ENCODE measurements around the gene GLS2.

The GLS2 gene

DNA sequence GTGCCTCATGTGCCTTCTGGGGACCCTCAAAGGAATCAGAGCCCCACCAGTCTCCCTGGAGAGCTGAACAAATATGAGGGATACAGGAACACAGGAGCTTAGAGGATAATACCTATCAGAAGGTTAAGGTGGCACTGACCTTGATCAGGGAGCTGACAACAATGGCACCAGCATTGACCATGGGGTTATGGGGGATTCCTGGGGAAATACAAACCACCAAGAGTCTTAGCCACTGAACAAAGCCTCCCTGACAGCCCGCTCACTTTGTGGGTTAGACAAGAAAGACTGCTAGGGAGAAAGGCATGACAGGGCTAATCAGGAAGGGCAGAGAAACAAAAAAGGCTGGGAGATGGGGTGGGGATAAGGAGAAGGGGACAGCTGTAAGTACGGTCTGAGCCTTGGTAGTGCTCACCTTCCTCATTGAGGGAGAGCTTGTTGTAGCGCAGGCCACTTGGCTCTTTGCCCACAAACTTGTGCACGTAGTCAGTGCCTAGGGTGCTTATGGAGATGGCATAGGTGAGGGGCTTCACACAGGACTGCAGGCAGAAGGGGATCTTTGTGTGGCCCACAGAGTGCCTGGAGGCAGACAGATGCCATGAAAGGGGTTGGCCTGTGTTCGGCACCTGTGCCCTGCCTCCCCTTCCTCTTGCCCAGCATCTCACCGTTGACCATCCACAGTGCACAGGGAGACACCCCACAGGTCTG is 10.3 kb downstream of the GLS2 start:
- TF ChIP-seq, protein P1, sequence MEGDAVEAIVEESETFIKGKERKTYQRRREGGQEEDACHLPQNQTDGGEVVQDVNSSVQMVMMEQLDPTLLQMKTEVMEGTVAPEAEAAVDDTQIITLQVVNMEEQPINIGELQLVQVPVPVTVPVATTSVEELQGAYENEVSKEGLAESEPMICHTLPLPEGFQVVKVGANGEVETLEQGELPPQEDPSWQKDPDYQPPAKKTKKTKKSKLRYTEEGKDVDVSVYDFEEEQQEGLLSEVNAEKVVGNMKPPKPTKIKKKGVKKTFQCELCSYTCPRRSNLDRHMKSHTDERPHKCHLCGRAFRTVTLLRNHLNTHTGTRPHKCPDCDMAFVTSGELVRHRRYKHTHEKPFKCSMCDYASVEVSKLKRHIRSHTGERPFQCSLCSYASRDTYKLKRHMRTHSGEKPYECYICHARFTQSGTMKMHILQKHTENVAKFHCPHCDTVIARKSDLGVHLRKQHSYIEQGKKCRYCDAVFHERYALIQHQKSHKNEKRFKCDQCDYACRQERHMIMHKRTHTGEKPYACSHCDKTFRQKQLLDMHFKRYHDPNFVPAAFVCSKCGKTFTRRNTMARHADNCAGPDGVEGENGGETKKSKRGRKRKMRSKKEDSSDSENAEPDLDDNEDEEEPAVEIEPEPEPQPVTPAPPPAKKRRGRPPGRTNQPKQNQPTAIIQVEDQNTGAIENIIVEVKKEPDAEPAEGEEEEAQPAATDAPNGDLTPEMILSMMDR (IDR thresholded peaks at IDR 0.05; ENCODE audit: low read depth, low read length) = no peak
- DNase-seq = no peak
- H3K27ac ChIP-seq = no peak overlapping the region
- H3K4me3 ChIP-seq (ENCODE audit: low read depth, low read length) = no peak overlapping the region
- no peaks in the 10 kb centered on the region for H3K27me3 ChIP-seq (ENCODE audit: insufficient read depth, low read depth, severe bottlenecking)
- no peaks in the 10 kb centered on the region for H3K9me3 ChIP-seq (ENCODE audit: severe bottlenecking)
- H3K36me3 ChIP-seq = peaks cover 13% of the 10 kb centered on the region

DNA sequence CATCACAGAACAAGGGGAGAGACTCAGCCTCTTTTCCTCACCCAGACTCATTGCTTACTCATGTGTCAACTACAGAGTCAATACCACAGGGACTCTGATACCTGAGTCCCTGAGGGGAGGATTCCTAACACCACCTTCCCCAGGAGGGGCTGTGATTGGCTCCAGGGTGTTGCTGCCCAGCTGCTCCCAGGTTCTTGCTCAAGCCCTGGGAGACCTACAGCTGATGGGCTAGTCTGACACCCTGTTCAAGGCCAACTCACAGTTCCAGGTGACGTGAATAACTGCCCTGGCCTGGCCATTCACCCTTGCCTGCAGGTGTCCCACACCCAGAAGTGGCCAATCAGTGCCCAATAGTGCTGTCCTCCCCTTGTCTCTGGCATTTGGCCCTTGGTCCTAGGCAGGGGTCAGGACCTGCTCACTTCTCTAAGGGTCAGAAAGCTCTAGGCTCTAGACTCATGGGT is 11.0 kb downstream of the GLS2 start:
- Histone ChIP-seq H3K27ac (no peak overlapping the region), H3K4me3 (ENCODE audit: low read depth, low read length) (no peak overlapping the region), H3K9me3 (ENCODE audit: severe bottlenecking) (no peaks in the 10 kb centered on the region), H3K27me3 (ENCODE audit: insufficient read depth, low read depth, severe bottlenecking) (no peaks in the 10 kb centered on the region), H3K36me3 (peaks cover 19% of the 10 kb centered on the region)
- TF ChIP-seq, protein P1 (IDR thresholded peaks at IDR 0.05; ENCODE audit: low read depth, low read length) = no peak
- no peak for DNase-seq

DNA sequence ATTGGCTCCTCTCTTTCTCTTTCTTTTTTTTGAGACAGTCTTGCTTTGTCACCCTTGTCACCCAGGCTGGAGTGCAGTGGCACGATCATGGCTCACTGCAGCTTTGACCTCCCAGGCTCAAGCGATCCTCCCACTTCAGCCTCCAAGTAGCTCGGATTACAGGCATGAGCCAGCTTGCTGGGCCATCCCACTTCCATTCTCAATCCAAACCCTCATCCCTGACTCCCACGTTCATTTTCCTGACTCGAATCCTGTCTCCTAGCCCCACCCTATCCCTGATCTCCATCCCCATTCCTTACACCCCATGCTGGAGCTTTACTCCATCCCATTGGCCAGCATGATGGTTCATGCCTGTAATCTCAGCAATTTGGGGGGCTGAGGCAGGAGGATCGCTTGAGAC is 11.8 kb downstream of the GLS2 start:
- H3K27me3 ChIP-seq (ENCODE audit: insufficient read depth, low read depth, severe bottlenecking) = no peaks in the 10 kb centered on the region
- H3K27ac ChIP-seq = no peak overlapping the region
- no peaks in the 10 kb centered on the region for H3K9me3 ChIP-seq (ENCODE audit: severe bottlenecking)
- no peak overlapping the region for H3K4me3 ChIP-seq (ENCODE audit: low read depth, low read length)
- TF ChIP-seq, protein P1 (IDR thresholded peaks at IDR 0.05; ENCODE audit: low read depth, low read length) = no peak
- DNase-seq = no peak
- peaks cover 23% of the 10 kb centered on the region for H3K36me3 ChIP-seq

DNA sequence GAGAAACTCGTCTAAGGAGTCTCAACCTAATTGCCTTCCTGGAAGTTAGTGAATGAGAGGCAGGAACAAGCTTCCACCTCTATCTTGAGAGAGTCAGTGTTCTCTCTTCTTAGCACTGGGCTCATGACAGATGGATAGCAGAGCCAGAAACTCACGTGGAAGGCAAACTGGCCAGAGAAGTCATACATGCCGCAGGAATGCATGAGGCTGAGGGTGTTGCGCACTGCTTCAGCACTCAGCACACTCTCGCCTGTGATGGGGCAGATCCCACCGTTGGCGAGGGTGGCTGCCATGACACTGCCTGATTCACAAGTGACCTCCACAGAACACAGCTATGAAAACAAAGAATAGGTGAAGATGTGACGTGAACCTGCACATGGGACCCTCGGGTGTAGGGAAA is 13.6 kb downstream of the GLS2 start:
- Histone ChIP-seq H3K27me3 (ENCODE audit: insufficient read depth, low read depth, severe bottlenecking) (no peaks in the 10 kb centered on the region), H3K36me3 (peaks cover 40% of the 10 kb centered on the region), H3K27ac (no peak overlapping the region), H3K4me3 (ENCODE audit: low read depth, low read length) (no peak overlapping the region), H3K9me3 (ENCODE audit: severe bottlenecking) (no peaks in the 10 kb centered on the region)
- no peak for DNase-seq
- TF ChIP-seq, protein P1 (IDR thresholded peaks at IDR 0.05; ENCODE audit: low read depth, low read length) = no peak

DNA sequence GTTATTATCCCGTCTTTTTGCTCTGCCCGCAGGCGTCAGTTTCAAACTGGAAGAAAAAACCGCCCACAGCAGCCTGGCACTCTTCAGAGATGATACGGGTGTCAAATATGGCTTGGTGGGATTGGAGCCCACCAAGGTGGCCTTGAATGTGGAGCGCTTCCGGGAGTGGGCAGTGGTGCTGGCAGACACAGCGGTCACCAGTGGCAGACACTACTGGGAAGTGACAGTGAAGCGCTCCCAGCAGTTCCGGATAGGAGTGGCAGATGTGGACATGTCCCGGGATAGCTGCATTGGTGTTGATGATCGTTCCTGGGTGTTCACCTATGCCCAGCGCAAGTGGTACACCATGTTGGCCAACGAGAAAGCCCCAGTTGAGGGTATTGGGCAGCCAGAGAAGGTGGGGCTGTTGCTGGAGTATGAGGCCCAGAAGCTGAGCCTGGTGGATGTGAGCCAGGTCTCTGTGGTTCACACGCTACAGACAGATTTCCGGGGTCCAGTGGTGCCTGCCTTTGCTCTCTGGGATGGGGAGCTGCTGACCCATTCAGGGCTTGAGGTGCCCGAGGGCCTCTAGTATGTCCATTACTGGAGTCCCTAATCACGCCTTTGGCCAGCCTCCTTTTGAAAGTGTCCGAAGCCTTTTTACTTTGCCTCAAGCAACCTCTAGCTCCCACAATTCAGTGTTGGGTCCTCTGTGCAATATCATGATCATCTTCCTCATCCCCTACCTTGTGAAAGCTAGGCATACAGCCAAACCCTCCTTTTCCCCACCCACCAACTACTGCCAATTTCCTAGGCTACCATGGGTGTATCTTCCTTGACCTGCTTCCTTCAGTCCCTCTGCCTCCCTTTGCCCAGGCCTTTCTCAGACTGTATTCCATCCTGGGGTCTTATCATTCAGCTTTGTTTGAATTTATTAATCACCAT is 18.7 kb downstream of the GLS2 start:
- Histone ChIP-seq H3K9me3 (ENCODE audit: severe bottlenecking) (no peaks in the 10 kb centered on the region), H3K4me3 (ENCODE audit: low read depth, low read length) (peak overlapping the region; percentile 96), H3K27ac (peak overlapping the region; percentile 90), H3K36me3 (peaks cover 39% of the 10 kb centered on the region), H3K27me3 (ENCODE audit: insufficient read depth, low read depth, severe bottlenecking) (no peaks in the 10 kb centered on the region)
- no peak for DNase-seq
- TF ChIP-seq, protein P1 (IDR thresholded peaks at IDR 0.05; ENCODE audit: low read depth, low read length) = no peak
